Measurements from ENCODE around the gene RAD51C. TPM values are rescaled to one million over a fixed set of nuclear protein-coding genes. Genes with fewer than 3 reads are reported as not detected.
"Not testable (repeated sequence)": the region's sequence is repeated elsewhere in the genome, so short reads cannot be mapped to it uniquely, and the experiment has no call there.

The RAD51C gene
- total RNA-seq, 1 experiment from 2014 or later = 13.4 TPM

- DNase-seq (ENCODE audit: low spot score) = no peak
Measured at GRCh38 chr17:58734811-58735210, 42.4 kb downstream of the RAD51C start.

DNA sequence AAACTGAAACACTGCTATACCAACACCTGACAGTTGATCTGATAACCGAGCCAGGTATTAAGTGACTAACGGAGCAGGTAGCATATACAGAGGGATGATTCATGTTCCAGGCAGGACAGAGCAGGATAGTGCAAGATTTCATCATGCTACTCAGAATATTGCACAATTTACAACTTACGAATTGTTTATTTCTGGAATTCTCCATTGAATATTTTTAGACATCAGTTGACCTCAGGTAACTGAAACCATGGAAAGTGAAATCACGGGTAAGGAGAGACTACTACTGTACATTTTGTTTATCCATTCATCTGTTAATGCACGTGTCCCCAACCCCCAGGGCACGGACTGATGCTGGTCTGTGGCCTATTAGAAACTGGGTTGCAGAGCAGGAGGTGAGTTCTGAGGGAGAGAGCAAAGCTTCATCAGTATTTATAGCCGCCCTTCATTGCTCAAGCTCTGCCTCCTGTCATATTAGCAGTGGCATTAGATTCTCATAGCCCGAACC lies 48.8 kb downstream of the RAD51C start:
- no peak for DNase-seq (ENCODE audit: low spot score)

DNA sequence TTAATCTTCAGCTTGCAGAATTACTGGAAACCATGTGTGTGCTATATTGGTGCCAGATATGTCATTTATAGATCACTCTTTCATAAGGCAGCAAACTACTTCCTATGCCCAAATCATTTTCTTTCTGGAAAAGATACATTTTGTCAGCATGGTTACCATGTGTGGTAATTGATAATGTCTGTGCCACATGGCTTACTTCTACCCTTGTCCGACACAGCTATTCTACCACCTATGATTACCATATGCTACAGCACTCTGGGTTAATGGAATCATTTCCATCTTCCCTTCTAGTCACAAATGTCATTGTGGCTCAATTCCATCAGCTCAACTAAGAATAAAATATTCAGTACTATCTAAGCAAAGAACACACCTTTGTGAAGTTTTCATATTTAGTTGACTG lies 55.3 kb downstream of the RAD51C start:
- no peak for DNase-seq (ENCODE audit: low spot score)

- DNase-seq (ENCODE audit: low spot score) = not testable (repeated sequence)
Measured at GRCh38 chr17:58749627-58750026, 57.2 kb downstream of the RAD51C start.

GRCh38 chr17:58753026-58753425 lies 60.6 kb downstream of the RAD51C start:
- DNase-seq (ENCODE audit: low spot score) = no peak

GRCh38 chr17:58755269-58755576 lies 62.8 kb downstream of the RAD51C start:
- DNase-seq (ENCODE audit: low spot score) = no peak

- DNase-seq (ENCODE audit: low spot score) = no peak
Measured at GRCh38 chr17:58755577-58756245, 63.3 kb downstream of the RAD51C start, which contains the start of gene PPM1E. Gene PPM1E, plus strand, starts transcription at chr17:58755854.

GRCh38 chr17:58756246-58757161 lies 64.1 kb downstream of the RAD51C start:
- DNase-seq (ENCODE audit: low spot score) = no peak

DNA sequence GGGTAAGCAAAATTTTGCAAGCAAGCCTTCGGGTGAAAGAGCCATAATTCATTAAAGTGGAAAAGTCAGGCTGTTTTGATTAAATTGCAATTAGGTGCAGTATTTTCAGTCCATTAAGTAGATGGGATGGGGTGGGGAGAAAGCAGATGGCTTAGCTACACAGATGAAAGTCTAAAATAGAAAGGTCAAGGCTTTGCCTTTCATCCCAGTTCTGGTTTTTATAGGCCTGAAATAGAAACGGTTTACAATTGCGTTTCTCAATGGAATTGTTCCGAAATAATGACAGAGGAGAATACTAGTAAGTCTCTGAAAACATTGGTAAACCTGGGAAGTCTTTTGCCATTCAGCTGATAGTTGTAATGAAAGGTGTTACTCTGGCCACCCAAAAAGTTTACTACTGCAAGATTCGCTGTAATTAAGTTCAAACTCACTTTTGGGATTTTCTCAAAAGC lies 64.8 kb downstream of the RAD51C start:
- DNase-seq (ENCODE audit: low spot score) = no peak

DNA sequence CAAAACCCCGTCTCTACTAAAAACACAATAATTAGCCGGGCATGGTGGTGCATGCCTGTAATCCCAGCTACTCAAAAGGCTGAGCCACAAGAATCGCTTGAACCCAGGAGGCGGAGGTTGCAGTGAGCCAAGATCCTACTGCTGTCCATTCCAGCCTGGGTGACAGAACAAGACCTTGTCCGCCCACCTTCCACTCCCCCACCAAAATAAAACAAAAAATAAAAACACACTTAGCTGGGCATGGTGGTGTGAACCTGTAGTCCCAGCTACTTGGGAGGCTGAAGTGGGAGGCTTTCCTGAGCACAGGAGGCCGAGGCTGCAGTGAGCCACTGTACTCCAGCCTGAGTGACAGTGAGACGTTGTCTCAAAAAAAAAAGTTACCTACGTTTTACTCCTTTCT lies 66.5 kb downstream of the RAD51C start:
- DNase-seq (ENCODE audit: low spot score) = no peak

DNA sequence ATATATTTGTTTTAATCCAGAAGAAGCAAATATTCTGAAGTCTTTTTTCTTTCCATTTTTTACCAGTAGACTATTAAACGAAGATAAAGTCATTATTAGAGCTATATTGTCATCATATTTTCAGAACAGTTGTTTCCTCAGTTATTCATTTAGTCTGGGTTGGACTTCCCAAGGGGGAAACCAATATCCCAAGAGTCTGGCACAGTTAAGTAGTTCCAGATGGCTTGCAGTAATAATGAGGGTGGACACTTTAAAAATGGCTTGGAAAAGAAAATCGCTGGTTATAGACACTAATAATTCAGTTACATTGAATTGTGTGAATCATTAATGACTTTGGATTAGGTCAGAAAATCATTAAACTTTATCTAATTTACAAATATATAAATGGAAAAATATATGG lies 67.1 kb downstream of the RAD51C start:
- DNase-seq (ENCODE audit: low spot score) = no peak

DNA sequence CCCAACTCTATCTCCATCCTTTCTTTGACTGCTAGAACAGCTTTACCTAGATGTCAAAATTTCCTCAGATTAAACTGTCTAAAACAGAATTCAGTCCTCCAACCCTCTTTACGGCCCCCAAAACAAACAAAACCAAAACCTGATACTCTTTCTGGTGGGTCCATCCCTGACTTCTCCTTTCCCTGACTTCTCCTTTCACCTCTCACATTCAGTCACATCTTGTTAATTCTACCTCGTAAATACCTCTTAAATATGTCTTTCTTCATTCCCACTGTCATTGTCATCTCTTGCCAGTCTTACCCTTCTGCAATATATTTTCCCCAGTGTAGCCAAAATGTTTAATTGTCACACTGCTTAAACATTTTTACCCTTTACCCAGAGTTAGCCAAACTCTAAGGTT lies 67.8 kb downstream of the RAD51C start:
- DNase-seq (ENCODE audit: low spot score) = no peak

DNA sequence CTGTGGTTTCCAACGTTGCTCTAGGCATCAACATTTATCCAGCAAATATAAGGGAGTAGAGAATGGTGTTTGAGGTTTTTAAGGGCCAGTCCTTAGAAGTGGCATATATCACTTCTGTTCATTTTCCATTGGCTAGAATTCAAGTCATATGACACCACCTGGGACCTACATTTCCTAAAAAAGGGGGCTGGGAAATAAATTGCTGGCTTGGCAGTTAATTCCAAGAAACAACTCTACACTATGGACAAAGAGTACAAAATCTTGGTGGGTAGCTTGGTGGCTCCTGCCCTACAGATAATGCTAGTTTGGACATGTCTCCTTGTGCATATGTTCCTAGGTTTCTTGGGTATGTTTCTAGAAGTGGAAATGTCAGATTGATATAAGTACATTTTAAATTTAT lies 70.9 kb downstream of the RAD51C start:
- DNase-seq (ENCODE audit: low spot score) = no peak

- no peak for DNase-seq (ENCODE audit: low spot score)
Measured at GRCh38 chr17:58764373-58764772, 72.0 kb downstream of the RAD51C start.

GRCh38 chr17:58778482-58778881 lies 86.1 kb downstream of the RAD51C start:
- not testable (repeated sequence) for DNase-seq (ENCODE audit: low spot score)

DNA sequence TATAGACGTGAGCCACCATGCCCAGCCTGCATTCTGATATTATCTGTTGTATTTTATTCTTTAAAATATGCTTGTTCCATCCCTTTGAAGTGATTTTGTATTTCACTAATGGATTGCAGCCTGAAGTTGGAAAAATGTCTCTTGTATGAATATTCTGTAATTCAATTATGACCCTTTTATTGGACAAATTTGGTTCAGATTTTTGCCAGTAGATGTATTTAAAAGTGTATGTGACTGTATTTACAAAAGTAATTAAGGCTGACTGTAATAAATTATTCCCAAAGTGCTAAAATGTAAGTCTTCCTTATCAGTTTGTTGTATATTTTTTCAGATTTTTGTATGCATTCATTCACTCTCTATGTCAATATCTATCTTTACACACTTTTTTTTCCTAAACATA lies 87.0 kb downstream of the RAD51C start:
- no peak for DNase-seq (ENCODE audit: low spot score)

- peak; percentile 15 for DNase-seq (ENCODE audit: low spot score)
Measured at GRCh38 chr17:58783380-58783779, 91.0 kb downstream of the RAD51C start.

GRCh38 chr17:58785097-58785496 lies 92.7 kb downstream of the RAD51C start:
- DNase-seq (ENCODE audit: low spot score) = no peak
